OCI-LY7 (cell line): ENCODE measurements around the gene CRELD1. TPM values are rescaled to one million over a fixed set of nuclear protein-coding genes. Genes with fewer than 3 reads are reported as not detected.
A peak's percentile ranks its signal among the peaks of the same experiment; 100 is the strongest.

Experiments
- BruUV-seq: library from RNA; stranded (reverse); fragments of 400-500 nt; replicated peaks from 2 replicates; lab custom pipeline; 2021; lab: Mats Ljungman, UMichigan
- CTCF ChIA-PET: fragments of 300-600 bp; sonication (Branson Sonifier 250); formaldehyde crosslinking; loops from one replicate; lab custom pipeline; 2022; ENCODE audit warnings: antibody characterized with exemption; ENCODE audit not compliant: unreplicated experiment; lab: Charles Lee
- POLR2A ChIA-PET: fragments of 300-600 bp; sonication (Branson Sonifier 250); formaldehyde crosslinking; loops from one replicate; lab custom pipeline; 2022; ENCODE audit warnings: antibody characterized with exemption; lab: Charles Lee
- DNase-seq: peaks from one replicate; pipeline ENCODE4 v3.0.0-alpha.2; 2015; ENCODE audit warnings: low spot score
- H2AFZ ChIP-seq: fragments of 200-600 bp; sonication (generic), shearing (Covaris generic); 2 replicates; pipeline ENCODE4 v1.6.1; 2014; ENCODE audit warnings: mild to moderate bottlenecking, antibody characterized with exemption, low read length, moderate library complexity
- H3K27ac ChIP-seq: fragments of 200-600 bp; sonication (generic); 2 replicates; pipeline ENCODE4 v1.5.1; 2014; ENCODE audit warnings: mixed run types, low read depth, mild to moderate bottlenecking, moderate library complexity, low read length, inconsistent platforms; ENCODE audit not compliant: poor library complexity, severe bottlenecking
- H3K36me3 ChIP-seq: fragments of 200-600 bp; sonication (generic); 2 replicates; pipeline ENCODE4 v1.6.1; 2014; ENCODE audit warnings: mild to moderate bottlenecking, antibody characterized with exemption, low read length, moderate library complexity, mixed read lengths; ENCODE audit not compliant: insufficient read depth
- H3K4me1 ChIP-seq: fragments of 200-600 bp; sonication (generic); 2 replicates; pipeline ENCODE4 v1.5.1; 2014; ENCODE audit warnings: mild to moderate bottlenecking, low read length; ENCODE audit not compliant: insufficient read depth, poor library complexity, severe bottlenecking
- H3K4me2 ChIP-seq: fragments of 200-600 bp; sonication (generic); 2 replicates; pipeline ENCODE4 v1.6.1; 2014; ENCODE audit warnings: mild to moderate bottlenecking, low read length
- H3K4me3 ChIP-seq: fragments of 200-600 bp; sonication (generic); 2 replicates; pipeline ENCODE4 v1.5.1; 2014; ENCODE audit warnings: mild to moderate bottlenecking, low read depth, low read length; ENCODE audit not compliant: poor library complexity, severe bottlenecking
- H3K79me2 ChIP-seq: fragments of 200-600 bp; sonication (generic); 2 replicates; pipeline ENCODE4 v1.6.1; 2016; ENCODE audit warnings: low read depth, mild to moderate bottlenecking, low read length, moderate library complexity, mixed read lengths; ENCODE audit not compliant: insufficient read depth
- H3K9me2 ChIP-seq: fragments of 200-600 bp; sonication (generic); 2 replicates; pipeline ENCODE4 v1.6.1; 2016; ENCODE audit warnings: mild to moderate bottlenecking, low read length, mixed read lengths; ENCODE audit not compliant: insufficient read depth
- H3K9me3 ChIP-seq: fragments of 200-600 bp; sonication (generic); 2 replicates; pipeline ENCODE4 v1.6.1; 2014; ENCODE audit warnings: mild to moderate bottlenecking, mixed run types, low read length, mixed read lengths
- H4K20me1 ChIP-seq: fragments of 200-600 bp; sonication (generic); 2 replicates; pipeline ENCODE4 v1.6.1; 2014; ENCODE audit warnings: mild to moderate bottlenecking, antibody characterized with exemption, low read length, moderate library complexity, mixed read lengths; ENCODE audit not compliant: insufficient read depth
- EZH2phosphoT487 ChIP-seq: fragments of 200-600 bp; sonication (generic); IDR thresholded peaks from 2 replicates; pipeline ENCODE4 v1.6.1; 2018; ENCODE audit warnings: low read depth, borderline replicate concordance, mild to moderate bottlenecking, mixed run types, antibody characterized with exemption, low read length, moderate library complexity, mixed read lengths
- intact Hi-C: fragments of 100-400 bp; cut with micrococcal nuclease; formaldehyde crosslinking; loops from one replicate; pipeline ENCODE4 v1.10.0; 2022; ENCODE audit not compliant: unreplicated experiment
- total RNA-seq, 2 experiments: library from RNA; depleted of rRNA in 1 of 2; stranded (reverse); fragments of >200 nt in 1 of 2; shearing (Covaris generic) in 1 of 2; gene quantifications; 2 replicates each; pipeline ENCODE4 v1.2.3, GENCODE V29; 2014 to 2022
- TF ChIP-seq, protein P1 (sequence below): fragments of 200-600 bp; sonication (generic); conservative IDR thresholded peaks from 2 replicates; pipeline ENCODE4 v1.5.1; 2014; ENCODE audit warnings: mild to moderate bottlenecking, antibody characterized with exemption, low read length, moderate library complexity, mixed read lengths

Gene CRELD1
- total RNA-seq, 2 experiments from 2014 or later = 20.9 to 23.4 TPM

DNA sequence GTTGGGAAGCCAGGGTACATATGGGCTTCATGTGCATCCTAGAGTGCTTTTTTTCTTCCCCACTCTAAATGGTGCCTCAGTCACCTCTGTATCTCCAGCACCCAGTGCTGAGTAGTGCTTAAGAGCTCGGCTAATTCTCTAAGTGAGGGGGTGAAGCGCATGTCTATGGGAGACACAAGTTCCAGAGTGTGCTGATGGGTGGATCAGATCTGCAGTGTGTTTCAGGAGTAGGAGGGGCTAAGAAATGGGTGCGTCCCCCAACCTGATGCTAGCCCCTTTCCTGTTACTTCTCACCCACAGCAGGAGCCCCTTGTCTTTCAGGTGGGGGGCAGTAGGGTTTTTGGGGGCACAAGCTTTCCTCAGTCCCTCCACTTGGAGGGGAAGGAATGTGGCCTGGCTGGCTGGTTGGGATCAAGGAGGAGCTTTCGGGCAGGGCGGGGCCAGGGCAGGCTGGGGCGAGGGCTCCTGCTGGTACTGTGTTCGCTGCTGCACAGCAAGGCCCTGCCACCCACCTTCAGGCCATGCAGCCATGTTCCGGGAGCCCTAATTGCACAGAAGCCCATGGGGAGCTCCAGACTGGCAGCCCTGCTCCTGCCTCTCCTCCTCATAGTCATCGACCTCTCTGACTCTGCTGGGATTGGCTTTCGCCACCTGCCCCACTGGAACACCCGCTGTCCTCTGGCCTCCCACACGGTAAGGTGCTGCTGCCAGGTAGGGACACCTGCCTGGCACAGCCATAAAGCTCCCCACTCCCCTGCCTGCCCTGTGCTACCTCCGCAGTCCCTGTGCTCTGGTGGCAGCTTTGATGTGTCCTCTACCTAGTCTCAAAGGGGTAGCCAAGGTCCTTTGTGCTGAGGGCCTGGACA, 31.0 kb upstream of the CRELD1 start, which contains the start of gene IL17RE:
TSS of gene IL17RE (plus strand) at position 477 of the 866 bp plus-strand sequence. CDS start at position 562, 85 bp downstream.
- TF ChIP-seq EZH2phosphoT487 = no peak
- TF ChIP-seq, protein P1, sequence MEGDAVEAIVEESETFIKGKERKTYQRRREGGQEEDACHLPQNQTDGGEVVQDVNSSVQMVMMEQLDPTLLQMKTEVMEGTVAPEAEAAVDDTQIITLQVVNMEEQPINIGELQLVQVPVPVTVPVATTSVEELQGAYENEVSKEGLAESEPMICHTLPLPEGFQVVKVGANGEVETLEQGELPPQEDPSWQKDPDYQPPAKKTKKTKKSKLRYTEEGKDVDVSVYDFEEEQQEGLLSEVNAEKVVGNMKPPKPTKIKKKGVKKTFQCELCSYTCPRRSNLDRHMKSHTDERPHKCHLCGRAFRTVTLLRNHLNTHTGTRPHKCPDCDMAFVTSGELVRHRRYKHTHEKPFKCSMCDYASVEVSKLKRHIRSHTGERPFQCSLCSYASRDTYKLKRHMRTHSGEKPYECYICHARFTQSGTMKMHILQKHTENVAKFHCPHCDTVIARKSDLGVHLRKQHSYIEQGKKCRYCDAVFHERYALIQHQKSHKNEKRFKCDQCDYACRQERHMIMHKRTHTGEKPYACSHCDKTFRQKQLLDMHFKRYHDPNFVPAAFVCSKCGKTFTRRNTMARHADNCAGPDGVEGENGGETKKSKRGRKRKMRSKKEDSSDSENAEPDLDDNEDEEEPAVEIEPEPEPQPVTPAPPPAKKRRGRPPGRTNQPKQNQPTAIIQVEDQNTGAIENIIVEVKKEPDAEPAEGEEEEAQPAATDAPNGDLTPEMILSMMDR = no peak
- CTCF ChIA-PET = no interaction called here
- Histone ChIP-seq H3K9me3 (no peaks in the 10 kb centered on the region), H3K27ac (no peak within 1 kb of the TSS), H4K20me1 (no peaks in the 10 kb centered on the region), H3K9me2 (no peaks in the 10 kb centered on the region), H3K4me2 (0 out of 2 replicates have a peak within 1 kb of the TSS, but pooled peaks have one; percentile 10), H3K79me2 (no peaks in the 10 kb centered on the region), H3K4me3 (no peak within 1 kb of the TSS), H2AFZ (no peak within 1 kb of the TSS), H3K36me3 (no peaks in the 10 kb centered on the region), H3K4me1 (peaks cover 7% of the 10 kb centered on the region)
- POLR2A ChIA-PET = interaction anchor here (0.6 to 0.7 kb wide), 2 partner anchors 13 to 29 kb away, joined by 3 read pairs; no protein-coding TSS in a partner anchor
- no peak for DNase-seq
- intact Hi-C loops = no loop called here
- no TSS peak for BruUV-seq

DNA sequence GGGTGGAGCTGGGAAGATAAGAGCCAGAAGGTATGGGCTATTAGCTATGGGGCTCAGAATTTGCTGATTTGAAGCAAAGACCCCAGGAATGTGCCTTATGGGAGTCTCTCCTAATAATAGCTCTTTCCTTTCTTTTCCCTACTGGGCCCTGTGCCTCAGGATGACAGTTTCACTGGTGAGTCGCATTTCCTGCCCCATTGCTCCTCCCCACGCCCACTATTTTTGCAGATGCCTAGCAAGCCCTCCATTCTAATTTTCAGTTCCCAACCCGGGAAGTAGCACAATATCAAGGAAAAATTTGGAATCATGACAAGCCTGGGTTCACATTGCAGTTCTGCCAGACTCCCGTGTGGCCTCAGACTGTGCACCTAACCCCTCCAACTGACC, 30.4 kb upstream of the CRELD1 start:
- DNase-seq = no peak
- ChIA-PET POLR2A (interaction anchor here (0.6 kb wide), 1 partner anchor 28 kb away, joined by 3 read pairs; no protein-coding TSS in a partner anchor), CTCF (no interaction called here)
- Histone ChIP-seq H3K4me1 (peaks cover 7% of the 10 kb centered on the region), H3K36me3 (no peaks in the 10 kb centered on the region), H3K9me2 (no peaks in the 10 kb centered on the region), H2AFZ (no peak overlapping the region), H3K9me3 (no peaks in the 10 kb centered on the region), H4K20me1 (no peaks in the 10 kb centered on the region), H3K79me2 (no peaks in the 10 kb centered on the region), H3K4me2 (no peak overlapping the region), H3K4me3 (no peak overlapping the region), H3K27ac (no peak overlapping the region)
- TF ChIP-seq, protein P1 = no peak
- TF ChIP-seq EZH2phosphoT487 = no peak
- intact Hi-C loops = no loop called here
- no TSS peak for BruUV-seq

DNA sequence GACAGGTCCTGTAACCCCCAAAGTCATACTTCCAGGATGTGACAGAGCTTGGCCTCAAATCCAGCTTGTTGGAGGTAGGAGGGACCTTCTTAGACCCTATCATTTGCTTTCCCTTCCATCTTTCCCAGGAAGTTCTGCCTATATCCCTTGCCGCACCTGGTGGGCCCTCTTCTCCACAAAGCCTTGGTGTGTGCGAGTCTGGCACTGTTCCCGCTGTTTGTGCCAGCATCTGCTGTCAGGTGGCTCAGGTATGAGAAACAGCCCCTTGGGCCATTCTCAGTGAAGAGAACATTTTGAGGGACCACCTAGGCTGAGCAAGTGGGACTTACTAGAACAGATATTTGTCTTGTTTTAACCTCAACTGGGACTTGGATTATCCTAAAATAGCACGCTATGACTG, 29.7 kb upstream of the CRELD1 start:
- intact Hi-C loops = no loop called here
- no TSS peak for BruUV-seq

More for the DNA sequence above, 29.7 kb upstream of the CRELD1 start:
- ChIA-PET POLR2A (interaction anchor here (0.6 to 0.7 kb wide), 2 partner anchors 27 to 110 kb away, joined by 3 read pairs; no protein-coding TSS in a partner anchor), CTCF (no interaction called here)
- DNase-seq = no peak
- H3K4me2 ChIP-seq = no peak overlapping the region
- H3K4me1 ChIP-seq = peaks cover 7% of the 10 kb centered on the region
- H3K4me3 ChIP-seq = no peak overlapping the region
- no peak overlapping the region for H3K27ac ChIP-seq
- H4K20me1 ChIP-seq = no peaks in the 10 kb centered on the region
- H2AFZ ChIP-seq = no peak overlapping the region
- no peaks in the 10 kb centered on the region for H3K36me3 ChIP-seq
- H3K9me3 ChIP-seq = no peaks in the 10 kb centered on the region
- no peaks in the 10 kb centered on the region for H3K9me2 ChIP-seq
- no peaks in the 10 kb centered on the region for H3K79me2 ChIP-seq
- TF ChIP-seq, protein P1 = no peak
- TF ChIP-seq EZH2phosphoT487 = no peak
